Measurements from ENCODE around the gene NEK6. TPM values are rescaled to one million over a fixed set of nuclear protein-coding genes. Genes with fewer than 3 reads are reported as not detected.

The NEK6 gene
- total and polyA plus RNA-seq, 4 experiments from 2014 or later = 3.8 to 11.7 (median 8.5) TPM

GRCh38 chr9:124293718-124294506 lies 36.2 kb downstream of the NEK6 start:
- peaks cover 10 to 55% (median 26%) of the 10 kb centered on the region in 4 donors for H3K4me1 Mint-ChIP-seq
- Histone ChIP-seq H3K36me3 (ENCODE audit: insufficient read depth, low read length) (no peaks in the 10 kb centered on the region), H3K4me3 (ENCODE audit: low read length in 2 of 2) (no peak overlapping the region), H3K4me1 (ENCODE audit: insufficient read depth, low read length) (peaks cover 17% of the 10 kb centered on the region), H3K27ac (ENCODE audit: low read depth, low read length) (no peak overlapping the region), H3K27me3 (ENCODE audit: insufficient read depth, low read length) (no peaks in the 10 kb centered on the region), H3K9me3 (ENCODE audit: control insufficient read depth in 1 of 2, low read length in 2 of 2) (no peaks in the 10 kb centered on the region)
- CTCF ChIA-PET (ENCODE audit: partially characterized antibody) = no interaction called here
- POLR2A ChIA-PET (ENCODE audit: partially characterized antibody) = no interaction called here
- intact Hi-C loops (cut with micrococcal nuclease) = no loop called here
- H3K27ac Mint-ChIP-seq = peak overlapping the region in 3 of 7 donors; percentile 21 to 78 (median 71)
- no peak overlapping the region for H3K4me3 Mint-ChIP-seq
- H3K36me3 Mint-ChIP-seq = no peaks in the 10 kb centered on the region
- DNase-seq = peak in 1 of 5 donors; percentile 12
- H3K27me3 Mint-ChIP-seq = no peaks in the 10 kb centered on the region
- no peaks in the 10 kb centered on the region for H3K9me3 Mint-ChIP-seq

- intact Hi-C loops (cut with micrococcal nuclease) = no loop called here
- H3K27ac Mint-ChIP-seq = no peak overlapping the region
- peaks cover 17% of the 10 kb centered on the region for H3K4me1 ChIP-seq (ENCODE audit: insufficient read depth, low read length)
- ChIA-PET POLR2A (ENCODE audit: partially characterized antibody) (no interaction called here), CTCF (ENCODE audit: partially characterized antibody) (no interaction called here)
- no peak overlapping the region for H3K4me3 Mint-ChIP-seq
- no peaks in the 10 kb centered on the region for H3K27me3 Mint-ChIP-seq
- H3K4me1 Mint-ChIP-seq = peaks cover 9 to 58% (median 28%) of the 10 kb centered on the region in 4 donors
- no peaks in the 10 kb centered on the region for H3K36me3 Mint-ChIP-seq
- H3K27ac ChIP-seq (ENCODE audit: low read depth, low read length) = no peak overlapping the region
- no peak overlapping the region for H3K4me3 ChIP-seq (ENCODE audit: low read length in 2 of 2)
- no peaks in the 10 kb centered on the region for H3K36me3 ChIP-seq (ENCODE audit: insufficient read depth, low read length)
- H3K9me3 Mint-ChIP-seq = no peaks in the 10 kb centered on the region
- no peaks in the 10 kb centered on the region for H3K27me3 ChIP-seq (ENCODE audit: insufficient read depth, low read length)
- DNase-seq = no peak
- H3K9me3 ChIP-seq (ENCODE audit: control insufficient read depth in 1 of 2, low read length in 2 of 2) = no peaks in the 10 kb centered on the region
These were observed 37.5 kb downstream of the NEK6 start for GRCh38 chr9:124295159-124295794.

- peaks cover 5 to 56% (median 25%) of the 10 kb centered on the region in 4 donors for H3K4me1 Mint-ChIP-seq
- no peaks in the 10 kb centered on the region for H3K27me3 Mint-ChIP-seq
- H3K36me3 Mint-ChIP-seq = no peaks in the 10 kb centered on the region
- H3K36me3 ChIP-seq (ENCODE audit: insufficient read depth, low read length) = no peaks in the 10 kb centered on the region
- H3K4me3 Mint-ChIP-seq = no peak overlapping the region
- peaks cover 10% of the 10 kb centered on the region for H3K4me1 ChIP-seq (ENCODE audit: insufficient read depth, low read length)
- H3K27me3 ChIP-seq (ENCODE audit: insufficient read depth, low read length) = no peaks in the 10 kb centered on the region
- H3K9me3 ChIP-seq (ENCODE audit: control insufficient read depth in 1 of 2, low read length in 2 of 2) = no peaks in the 10 kb centered on the region
- CTCF ChIA-PET (ENCODE audit: partially characterized antibody) = no interaction called here
- no peak overlapping the region for H3K27ac ChIP-seq (ENCODE audit: low read depth, low read length)
- POLR2A ChIA-PET (ENCODE audit: partially characterized antibody) = no interaction called here
- H3K9me3 Mint-ChIP-seq = no peaks in the 10 kb centered on the region
- DNase-seq = no peak
- H3K4me3 ChIP-seq (ENCODE audit: low read length in 2 of 2) = no peak overlapping the region
- H3K27ac Mint-ChIP-seq = no peak overlapping the region
- intact Hi-C loops (cut with micrococcal nuclease) = no loop called here
These were observed 38.3 kb downstream of the NEK6 start for GRCh38 chr9:124296094-124296493.

- H3K27me3 Mint-ChIP-seq = no peaks in the 10 kb centered on the region
- Histone ChIP-seq H3K27ac (ENCODE audit: low read depth, low read length) (no peak overlapping the region), H3K9me3 (ENCODE audit: control insufficient read depth in 1 of 2, low read length in 2 of 2) (no peaks in the 10 kb centered on the region), H3K27me3 (ENCODE audit: insufficient read depth, low read length) (no peaks in the 10 kb centered on the region), H3K36me3 (ENCODE audit: insufficient read depth, low read length) (no peaks in the 10 kb centered on the region), H3K4me3 (ENCODE audit: low read length in 2 of 2) (no peak overlapping the region), H3K4me1 (ENCODE audit: insufficient read depth, low read length) (peaks cover 2% of the 10 kb centered on the region)
- H3K9me3 Mint-ChIP-seq = no peaks in the 10 kb centered on the region
- H3K4me3 Mint-ChIP-seq = no peak overlapping the region
- POLR2A ChIA-PET (ENCODE audit: partially characterized antibody) = no interaction called here
- no peak overlapping the region for H3K27ac Mint-ChIP-seq
- CTCF ChIA-PET (ENCODE audit: partially characterized antibody) = interaction anchor here (1.0 kb wide), 1 partner anchor 23 kb away, joined by 4 read pairs; no protein-coding TSS in a partner anchor
- peaks cover 4 to 47% (median 19%) of the 10 kb centered on the region in 4 donors for H3K4me1 Mint-ChIP-seq
- no peak for DNase-seq
- intact Hi-C loops (cut with micrococcal nuclease) = no loop called here
- no peaks in the 10 kb centered on the region for H3K36me3 Mint-ChIP-seq
These were observed 39.2 kb downstream of the NEK6 start for GRCh38 chr9:124296796-124297550.

GRCh38 chr9:124297551-124297901 lies 39.8 kb downstream of the NEK6 start:
- Mint-ChIP-seq H3K9me3 (no peaks in the 10 kb centered on the region), H3K27ac (no peak overlapping the region), H3K4me3 (no peak overlapping the region), H3K36me3 (peaks cover 0 to under 1% of the 10 kb centered on the region in 2 donors), H3K27me3 (no peaks in the 10 kb centered on the region), H3K4me1 (peaks cover 4 to 43% (median 16%) of the 10 kb centered on the region in 4 donors)
- DNase-seq = no peak
- ChIA-PET POLR2A (ENCODE audit: partially characterized antibody) (no interaction called here), CTCF (ENCODE audit: partially characterized antibody) (interaction anchor here (1.0 kb wide), 1 partner anchor 22 kb away, joined by 4 read pairs; no protein-coding TSS in a partner anchor)
- intact Hi-C loops (cut with micrococcal nuclease) = no loop called here
- Histone ChIP-seq H3K4me3 (ENCODE audit: low read length in 2 of 2) (no peak overlapping the region), H3K27me3 (ENCODE audit: insufficient read depth, low read length) (no peaks in the 10 kb centered on the region), H3K4me1 (ENCODE audit: insufficient read depth, low read length) (no peaks in the 10 kb centered on the region), H3K27ac (ENCODE audit: low read depth, low read length) (no peak overlapping the region), H3K9me3 (ENCODE audit: control insufficient read depth in 1 of 2, low read length in 2 of 2) (no peaks in the 10 kb centered on the region), H3K36me3 (ENCODE audit: insufficient read depth, low read length) (no peaks in the 10 kb centered on the region)

GRCh38 chr9:124297915-124298645 lies 40.3 kb downstream of the NEK6 start:
- Mint-ChIP-seq H3K27ac (peak overlapping the region in 2 of 7 donors; percentile 29 to 52), H3K4me1 (peaks cover 4 to 38% (median 15%) of the 10 kb centered on the region in 4 donors), H3K4me3 (no peak overlapping the region), H3K36me3 (peaks cover 0 to 5% of the 10 kb centered on the region in 2 donors), H3K27me3 (no peaks in the 10 kb centered on the region), H3K9me3 (no peaks in the 10 kb centered on the region)
- no peak for DNase-seq
- Histone ChIP-seq H3K36me3 (ENCODE audit: insufficient read depth, low read length) (peaks cover 1% of the 10 kb centered on the region), H3K4me1 (ENCODE audit: insufficient read depth, low read length) (no peaks in the 10 kb centered on the region), H3K9me3 (ENCODE audit: control insufficient read depth in 1 of 2, low read length in 2 of 2) (no peaks in the 10 kb centered on the region), H3K4me3 (ENCODE audit: low read length in 2 of 2) (no peak overlapping the region), H3K27me3 (ENCODE audit: insufficient read depth, low read length) (no peaks in the 10 kb centered on the region), H3K27ac (ENCODE audit: low read depth, low read length) (no peak overlapping the region)
- intact Hi-C loops (cut with micrococcal nuclease) = no loop called here
- ChIA-PET POLR2A (ENCODE audit: partially characterized antibody) (no interaction called here), CTCF (ENCODE audit: partially characterized antibody) (interaction anchor here (1.0 kb wide), 1 partner anchor 22 kb away, joined by 3 read pairs; no protein-coding TSS in a partner anchor)

Data from CD4-positive, alpha-beta memory T cell (primary cell).